ENCODE measurements around the gene MEGF11.

DNA sequence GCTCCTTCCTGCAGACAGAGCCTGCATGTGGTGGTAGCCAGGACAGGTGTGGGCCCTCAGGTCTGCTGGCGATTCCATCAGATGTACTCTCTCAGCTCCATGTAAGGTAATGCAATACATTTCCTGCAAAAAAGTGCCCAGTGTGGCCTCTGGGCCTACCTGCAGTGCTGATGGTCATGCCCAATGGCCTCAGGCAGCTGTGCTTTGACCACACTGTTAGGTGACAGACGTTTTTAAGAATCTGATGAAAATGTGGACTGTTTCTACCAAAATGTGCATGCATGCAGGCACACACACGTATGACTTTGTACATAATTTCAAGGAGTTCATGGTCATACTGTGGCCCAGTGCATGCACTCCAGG, 231.4 kb downstream of the MEGF11 start:
- TF ChIP-seq POLR2A (IDR thresholded peaks at IDR 0.05; ENCODE audit: low read depth, low read length) (no peak), POLR2AphosphoS5 (IDR thresholded peaks at IDR 0.05; ENCODE audit: low read depth, low read length) (no peak), TAF1 (IDR thresholded peaks at IDR 0.05; ENCODE audit: low read depth, low read length) (no peak)

All from GM12891 (cell line).